Stimulated activated CD4-positive, alpha-beta T cell treated with anti-CD3 and anti-CD28 coated beads, TNF-alpha, amount 100 ng/mL, for 1 hour (primary cell): ENCODE measurements around the gene FFAR3.
"Not testable (repeated sequence)": the region's sequence is repeated elsewhere in the genome, so short reads cannot be mapped to it uniquely, and the experiment has no call there.

Source experiments
- DNase-seq, 3 donors: peaks; one replicate each; pipeline ENCODE4 v3.0.0-alpha.2; 2020; ENCODE audit warnings: low read depth in 3 of 3, low spot score in 1 of 3

FFAR3 gene

DNA sequence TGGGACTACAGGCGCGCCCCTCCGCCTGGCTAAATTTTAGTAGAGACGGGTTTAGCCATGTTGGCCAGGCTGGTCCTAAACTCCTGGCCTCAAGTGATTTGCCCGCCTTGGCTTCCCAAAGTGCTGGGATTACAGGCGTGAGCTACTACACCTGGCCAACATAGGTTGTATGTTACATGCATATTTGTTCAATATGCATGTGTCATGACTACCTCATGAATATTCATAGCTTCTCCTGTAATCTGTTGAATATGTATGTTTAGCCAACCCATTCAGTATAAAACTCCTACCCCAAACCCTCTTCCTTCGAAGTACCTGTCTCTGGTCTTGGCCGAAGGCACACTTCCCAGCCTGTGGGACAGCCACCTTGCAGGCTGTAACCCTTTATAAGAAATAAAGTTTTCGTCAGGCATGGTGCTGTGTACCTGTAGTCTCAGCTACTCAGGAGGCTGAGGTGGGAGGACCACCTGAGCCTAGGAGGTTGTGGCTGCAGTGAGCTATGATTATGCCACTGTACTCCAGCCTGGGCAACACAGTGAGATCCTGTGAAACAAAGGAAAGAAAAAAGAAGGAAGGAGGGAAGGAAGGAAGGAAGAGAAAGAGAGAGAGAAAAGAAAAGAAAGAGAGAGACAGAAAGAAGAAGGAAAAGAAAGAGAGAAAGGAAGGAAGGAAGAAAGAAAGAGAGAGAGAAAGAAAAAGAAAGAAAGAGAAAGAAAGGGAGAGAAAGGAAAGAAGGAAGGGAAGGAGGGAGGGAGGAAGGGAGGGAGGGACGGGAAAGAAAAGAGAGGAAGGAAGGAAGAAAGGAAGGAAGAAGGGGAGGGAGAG is 41.9 kb downstream of the FFAR3 start:
- no peak for DNase-seq

DNA sequence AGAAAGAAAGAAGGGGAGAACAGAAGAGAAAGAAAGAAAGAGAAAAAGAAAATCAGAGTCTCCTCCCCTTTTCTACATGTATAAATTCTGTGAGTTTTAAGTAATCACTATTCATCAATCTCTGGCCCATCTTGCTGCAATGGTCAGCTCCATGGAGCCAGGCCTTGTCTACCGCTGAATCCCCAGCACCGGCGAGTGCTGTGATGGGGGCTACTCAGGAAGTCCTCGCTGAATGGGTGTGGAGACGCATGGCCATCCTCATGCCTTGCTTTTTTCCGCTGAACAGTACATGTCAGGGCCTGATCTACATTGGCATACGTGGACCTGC is 42.5 kb downstream of the FFAR3 start:
- no peak for DNase-seq

GRCh38 chr19:35401416-35401815 is 43.2 kb downstream of the FFAR3 start:
- not testable (repeated sequence) for DNase-seq

DNA sequence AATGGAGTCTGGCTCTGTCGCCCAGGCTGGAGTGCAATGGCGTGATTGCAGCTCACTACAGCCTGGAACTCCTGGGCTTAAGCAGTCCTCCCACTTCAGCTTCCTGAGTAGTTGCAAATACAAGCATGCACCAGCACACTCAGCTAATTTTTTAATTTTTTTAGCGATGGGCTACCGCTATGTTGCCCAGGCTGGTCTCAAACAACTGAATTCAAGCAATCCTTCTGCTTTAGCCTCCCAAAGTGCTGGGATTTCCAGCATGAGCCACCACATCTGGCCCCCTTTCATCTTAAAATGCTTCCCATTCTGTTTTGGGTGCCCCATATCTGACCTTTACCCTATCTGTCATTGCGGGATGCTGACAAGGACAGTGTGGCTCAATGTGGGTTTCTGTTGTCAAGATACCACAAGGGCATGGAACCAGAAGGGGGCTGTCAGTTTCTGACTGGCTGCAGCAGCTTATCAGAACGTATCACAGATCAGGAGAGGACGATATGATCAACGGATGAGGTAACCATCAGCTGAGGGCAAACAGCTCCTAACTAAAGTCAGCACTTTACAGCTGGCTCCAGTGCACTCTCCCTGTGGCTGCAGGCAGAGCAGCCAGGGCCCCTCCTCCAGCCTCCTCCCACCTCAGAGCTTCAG is 45.0 kb downstream of the FFAR3 start:
- DNase-seq, result no peak

- no peak for DNase-seq
These were observed 46.8 kb downstream of the FFAR3 start for GRCh38 chr19:35404879-35405622.

GRCh38 chr19:35407619-35408018 is 49.4 kb downstream of the FFAR3 start:
- no peak for DNase-seq

DNA sequence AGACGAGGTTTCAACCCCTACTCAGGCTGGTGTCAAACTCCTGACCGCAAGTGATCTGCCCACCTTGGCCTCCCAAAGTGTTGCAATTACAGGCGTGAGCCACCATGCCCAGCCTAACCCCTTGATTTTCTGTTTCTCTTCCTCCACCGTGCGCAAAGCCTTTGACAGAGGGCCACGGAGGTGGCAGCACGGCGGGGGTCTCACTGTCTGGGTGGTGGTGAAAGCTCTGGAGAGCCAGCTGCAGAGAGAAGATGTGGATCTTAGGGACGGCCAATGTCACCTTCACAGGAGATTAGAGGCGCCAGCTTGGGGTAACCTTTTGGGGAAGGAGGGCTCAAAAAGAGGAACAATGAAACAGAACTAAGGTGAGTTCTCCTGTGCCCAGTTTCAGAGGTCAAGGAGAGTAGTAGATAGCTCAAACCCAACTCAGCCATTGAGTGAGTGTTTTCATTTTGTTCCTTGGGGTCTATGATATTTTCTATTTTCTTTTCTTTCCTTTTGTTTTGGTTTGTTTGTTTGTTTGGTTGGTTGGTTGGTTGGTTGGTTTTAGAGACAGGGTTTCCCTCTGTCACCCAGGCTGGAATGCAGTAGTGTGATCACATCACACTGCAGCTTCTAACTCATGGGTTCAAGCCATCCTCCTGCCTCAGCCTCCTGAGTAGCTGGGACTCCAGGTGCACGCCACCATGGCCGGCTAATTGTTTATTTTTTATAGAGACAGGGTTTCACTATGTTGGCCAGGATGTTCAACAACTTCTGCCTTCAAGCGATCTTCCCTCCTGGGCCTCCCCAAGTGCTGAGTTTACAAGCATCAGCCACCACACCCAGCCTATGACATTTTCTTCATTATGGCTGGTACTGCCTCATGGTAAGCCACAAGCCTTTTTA is 50.3 kb downstream of the FFAR3 start:
- DNase-seq, result no peak

GRCh38 chr19:35409191-35409590 is 50.9 kb downstream of the FFAR3 start:
- DNase-seq, result no peak
